Measurements from ENCODE around the gene KSR2. TPM values are rescaled to one million over a fixed set of nuclear protein-coding genes. Genes with fewer than 3 reads are reported as not detected.
A peak's percentile ranks its signal among the peaks of the same experiment; 100 is the strongest.
"Not testable (repeated sequence)": the region's sequence is repeated elsewhere in the genome, so short reads cannot be mapped to it uniquely, and the experiment has no call there.

KSR2 gene
- total and polyA plus RNA-seq, 3 experiments from 2014 or later, result 0.07 to 0.11 TPM; not detected in 1

- H3K27me3 Mint-ChIP-seq; H3K27me3 ChIP-seq (ENCODE audit: insufficient read depth, low read length, poor library complexity, severe bottlenecking); POLR2A ChIA-PET; H3K9me3 ChIP-seq (ENCODE audit: low read length); H3K4me3 ChIP-seq (ENCODE audit: low read length); H3K4me3 Mint-ChIP-seq; H3K36me3 Mint-ChIP-seq; DNase-seq; H3K27ac ChIP-seq (ENCODE audit: low read depth, low read length); H3K36me3 ChIP-seq (ENCODE audit: insufficient read depth, low read length); H3K4me1 ChIP-seq (ENCODE audit: insufficient read depth, low read length); H3K4me1 Mint-ChIP-seq; CTCF ChIA-PET; H3K27ac Mint-ChIP-seq: not testable (repeated sequence)
- peaks cover 0 to 11% (median 4%) of the 10 kb centered on the region in 5 donors for H3K9me3 Mint-ChIP-seq
These were observed 222.4 kb downstream of the KSR2 start for GRCh38 chr12:117746358-117746757.

GRCh38 chr12:117744418-117744817 is 224.4 kb downstream of the KSR2 start:
- H3K27me3 Mint-ChIP-seq, result peaks cover 0 to 3% of the 10 kb centered on the region in 2 donors
- no peak for DNase-seq
- POLR2A ChIA-PET, result no interaction called here
- no peaks in the 10 kb centered on the region for H3K36me3 ChIP-seq (ENCODE audit: insufficient read depth, low read length)
- H3K27me3 ChIP-seq (ENCODE audit: insufficient read depth, low read length, poor library complexity, severe bottlenecking), result no peaks in the 10 kb centered on the region
- H3K27ac Mint-ChIP-seq, result no peak overlapping the region
- no peaks in the 10 kb centered on the region for H3K4me1 ChIP-seq (ENCODE audit: insufficient read depth, low read length)
- H3K9me3 ChIP-seq (ENCODE audit: low read length), result no peaks in the 10 kb centered on the region
- H3K27ac ChIP-seq (ENCODE audit: low read depth, low read length), result no peak overlapping the region
- no peak overlapping the region for H3K4me3 Mint-ChIP-seq
- no peak overlapping the region for H3K4me3 ChIP-seq (ENCODE audit: low read length)
- no peaks in the 10 kb centered on the region for H3K4me1 Mint-ChIP-seq
- H3K36me3 Mint-ChIP-seq, result no peaks in the 10 kb centered on the region
- CTCF ChIA-PET, result no interaction called here
- peaks cover 0 to 5% (median 3%) of the 10 kb centered on the region in 5 donors for H3K9me3 Mint-ChIP-seq

GRCh38 chr12:117743761-117744160 is 225.0 kb downstream of the KSR2 start:
- H3K4me1 ChIP-seq (ENCODE audit: insufficient read depth, low read length), result no peaks in the 10 kb centered on the region
- no peaks in the 10 kb centered on the region for H3K27me3 ChIP-seq (ENCODE audit: insufficient read depth, low read length, poor library complexity, severe bottlenecking)
- CTCF ChIA-PET, result no interaction called here
- no peak for DNase-seq
- Mint-ChIP-seq H3K4me1 (no peaks in the 10 kb centered on the region), H3K27ac (no peak overlapping the region), H3K36me3 (no peaks in the 10 kb centered on the region), H3K27me3 (peaks cover 0 to 3% of the 10 kb centered on the region in 2 donors), H3K9me3 (peaks cover 0 to 5% (median 3%) of the 10 kb centered on the region in 5 donors), H3K4me3 (no peak overlapping the region)
- no peaks in the 10 kb centered on the region for H3K9me3 ChIP-seq (ENCODE audit: low read length)
- H3K27ac ChIP-seq (ENCODE audit: low read depth, low read length), result no peak overlapping the region
- no peaks in the 10 kb centered on the region for H3K36me3 ChIP-seq (ENCODE audit: insufficient read depth, low read length)
- H3K4me3 ChIP-seq (ENCODE audit: low read length), result no peak overlapping the region
- POLR2A ChIA-PET, result no interaction called here

GRCh38 chr12:117742721-117743120 is 226.1 kb downstream of the KSR2 start:
- POLR2A ChIA-PET, result no interaction called here
- H3K36me3 Mint-ChIP-seq, result no peaks in the 10 kb centered on the region
- peaks cover 0 to 4% (median 2%) of the 10 kb centered on the region in 5 donors for H3K9me3 Mint-ChIP-seq
- no peak overlapping the region for H3K27ac ChIP-seq (ENCODE audit: low read depth, low read length)
- no peaks in the 10 kb centered on the region for H3K27me3 ChIP-seq (ENCODE audit: insufficient read depth, low read length, poor library complexity, severe bottlenecking)
- CTCF ChIA-PET, result no interaction called here
- H3K27me3 Mint-ChIP-seq, result peaks cover 0 to 1% of the 10 kb centered on the region in 2 donors
- no peak overlapping the region for H3K4me3 ChIP-seq (ENCODE audit: low read length)
- no peaks in the 10 kb centered on the region for H3K4me1 Mint-ChIP-seq
- H3K36me3 ChIP-seq (ENCODE audit: insufficient read depth, low read length), result no peaks in the 10 kb centered on the region
- no peaks in the 10 kb centered on the region for H3K9me3 ChIP-seq (ENCODE audit: low read length)
- no peak overlapping the region for H3K27ac Mint-ChIP-seq
- DNase-seq, result no peak
- H3K4me1 ChIP-seq (ENCODE audit: insufficient read depth, low read length), result no peaks in the 10 kb centered on the region
- H3K4me3 Mint-ChIP-seq, result no peak overlapping the region

- DNase-seq, result no peak
- peaks cover 0 to 3% of the 10 kb centered on the region in 2 donors for H3K27me3 Mint-ChIP-seq
- POLR2A ChIA-PET, result no interaction called here
These were observed 230.6 kb downstream of the KSR2 start for GRCh38 chr12:117738233-117738632.

GRCh38 chr12:117733549-117733805 is 235.3 kb downstream of the KSR2 start:
- no peak overlapping the region for H3K27ac Mint-ChIP-seq
- CTCF ChIA-PET, result no interaction called here
- peaks cover 0 to 6% (median 2%) of the 10 kb centered on the region in 5 donors for H3K9me3 Mint-ChIP-seq
- Histone ChIP-seq H3K4me1 (ENCODE audit: insufficient read depth, low read length) (no peaks in the 10 kb centered on the region), H3K27me3 (ENCODE audit: insufficient read depth, low read length, poor library complexity, severe bottlenecking) (no peaks in the 10 kb centered on the region), H3K36me3 (ENCODE audit: insufficient read depth, low read length) (no peaks in the 10 kb centered on the region), H3K4me3 (ENCODE audit: low read length) (no peak overlapping the region), H3K9me3 (ENCODE audit: low read length) (no peaks in the 10 kb centered on the region), H3K27ac (ENCODE audit: low read depth, low read length) (no peak overlapping the region)
- H3K27me3 Mint-ChIP-seq, result peaks cover 0 to 2% of the 10 kb centered on the region in 2 donors
- H3K4me3 Mint-ChIP-seq, result no peak overlapping the region
- POLR2A ChIA-PET, result no interaction called here
- no peaks in the 10 kb centered on the region for H3K4me1 Mint-ChIP-seq
- H3K36me3 Mint-ChIP-seq, result no peaks in the 10 kb centered on the region
- DNase-seq, result no peak

More at GRCh38 chr12:117738233-117738632, 230.6 kb downstream of the KSR2 start:
- Histone ChIP-seq H3K36me3 (ENCODE audit: insufficient read depth, low read length) (no peaks in the 10 kb centered on the region), H3K9me3 (ENCODE audit: low read length) (no peaks in the 10 kb centered on the region), H3K27ac (ENCODE audit: low read depth, low read length) (no peak overlapping the region), H3K4me1 (ENCODE audit: insufficient read depth, low read length) (no peaks in the 10 kb centered on the region), H3K4me3 (ENCODE audit: low read length) (no peak overlapping the region), H3K27me3 (ENCODE audit: insufficient read depth, low read length, poor library complexity, severe bottlenecking) (no peaks in the 10 kb centered on the region)
- H3K36me3 Mint-ChIP-seq, result no peaks in the 10 kb centered on the region
- H3K9me3 Mint-ChIP-seq, result peaks cover 0 to 3% (median under 1%) of the 10 kb centered on the region in 5 donors
- CTCF ChIA-PET, result no interaction called here
- H3K27ac Mint-ChIP-seq, result no peak overlapping the region
- no peaks in the 10 kb centered on the region for H3K4me1 Mint-ChIP-seq
- no peak overlapping the region for H3K4me3 Mint-ChIP-seq

GRCh38 chr12:117732761-117733548 is 235.8 kb downstream of the KSR2 start:
- CTCF ChIA-PET, result no interaction called here
- DNase-seq, result no peak
- peaks cover 0 to 2% of the 10 kb centered on the region in 2 donors for H3K27me3 Mint-ChIP-seq
- H3K27ac ChIP-seq (ENCODE audit: low read depth, low read length), result no peak overlapping the region
- POLR2A ChIA-PET, result no interaction called here
- H3K9me3 Mint-ChIP-seq, result peaks cover 0 to 6% (median 2%) of the 10 kb centered on the region in 5 donors
- no peaks in the 10 kb centered on the region for H3K36me3 Mint-ChIP-seq
- H3K4me3 ChIP-seq (ENCODE audit: low read length), result no peak overlapping the region
- no peaks in the 10 kb centered on the region for H3K4me1 Mint-ChIP-seq
- H3K4me1 ChIP-seq (ENCODE audit: insufficient read depth, low read length), result no peaks in the 10 kb centered on the region
- H3K27ac Mint-ChIP-seq, result peak overlapping the region in 1 of 8 donors; percentile 24
- H3K4me3 Mint-ChIP-seq, result no peak overlapping the region
- no peaks in the 10 kb centered on the region for H3K36me3 ChIP-seq (ENCODE audit: insufficient read depth, low read length)
- no peaks in the 10 kb centered on the region for H3K27me3 ChIP-seq (ENCODE audit: insufficient read depth, low read length, poor library complexity, severe bottlenecking)
- H3K9me3 ChIP-seq (ENCODE audit: low read length), result no peaks in the 10 kb centered on the region

GRCh38 chr12:117731131-117731530 is 237.7 kb downstream of the KSR2 start:
- not testable (repeated sequence) for H3K36me3 Mint-ChIP-seq, H3K27me3 Mint-ChIP-seq, DNase-seq

More at GRCh38 chr12:117731131-117731530, 237.7 kb downstream of the KSR2 start:
- H3K4me3 ChIP-seq (ENCODE audit: low read length); H3K36me3 ChIP-seq (ENCODE audit: insufficient read depth, low read length); CTCF ChIA-PET; POLR2A ChIA-PET; H3K27ac Mint-ChIP-seq; H3K9me3 ChIP-seq (ENCODE audit: low read length); H3K4me1 Mint-ChIP-seq; H3K27me3 ChIP-seq (ENCODE audit: insufficient read depth, low read length, poor library complexity, severe bottlenecking); H3K4me1 ChIP-seq (ENCODE audit: insufficient read depth, low read length); H3K27ac ChIP-seq (ENCODE audit: low read depth, low read length); H3K4me3 Mint-ChIP-seq; H3K9me3 Mint-ChIP-seq: not testable (repeated sequence)

Data from CD8-positive, alpha-beta memory T cell (primary cell).